Epithelial cell of proximal tubule (primary cell): ENCODE data around the gene BEX3. TPM values are rescaled to one million over a fixed set of nuclear protein-coding genes. Genes with fewer than 3 reads are reported as not detected.

Experiments used
- DNase-seq: peaks from one replicate; pipeline ENCODE4 v3.0.0-alpha.2; 2011; ENCODE audit warnings: low read depth
- H3K4me3 ChIP-seq: 2 replicates; pipeline ENCODE4 v1.5.1; 2011; ENCODE audit warnings: low read depth, mild to moderate bottlenecking, low read length
- total RNA-seq: library from RNA; depleted of rRNA; stranded (reverse); fragments of >200 nt; gene quantifications from 2 replicates; pipeline ENCODE4 v1.2.3, GENCODE V29; 2015
- TF ChIP-seq, protein P1 (sequence below): conservative IDR thresholded peaks from 2 replicates; pipeline ENCODE4 v1.5.1; 2012; ENCODE audit warnings: low read depth, mild to moderate bottlenecking, low read length

BEX3 gene
- total RNA-seq, 1 donor from 2014 or later, result 261 TPM

DNA sequence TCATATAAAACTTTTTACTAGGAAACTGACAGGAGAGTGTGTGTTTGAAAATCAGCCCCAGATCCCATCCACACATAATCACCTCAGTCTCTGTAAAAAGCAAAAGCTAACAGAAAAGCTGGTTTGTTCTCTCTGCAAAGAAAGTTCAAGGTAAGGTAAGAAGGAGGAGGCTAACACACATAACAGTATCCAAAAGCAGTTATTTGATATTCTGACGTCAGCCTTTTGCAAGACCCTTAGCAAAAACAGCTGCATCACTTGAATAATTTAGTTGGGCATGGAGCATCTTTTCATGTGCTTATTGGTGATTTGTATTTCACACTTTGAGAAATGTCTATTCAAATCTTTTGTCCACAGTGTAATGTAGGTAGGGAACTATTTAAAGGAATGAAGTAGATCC lies 14.5 kb upstream of the BEX3 start:
- H3K4me3 ChIP-seq, result no peak overlapping the region
- no peak for DNase-seq
- TF ChIP-seq, protein P1, sequence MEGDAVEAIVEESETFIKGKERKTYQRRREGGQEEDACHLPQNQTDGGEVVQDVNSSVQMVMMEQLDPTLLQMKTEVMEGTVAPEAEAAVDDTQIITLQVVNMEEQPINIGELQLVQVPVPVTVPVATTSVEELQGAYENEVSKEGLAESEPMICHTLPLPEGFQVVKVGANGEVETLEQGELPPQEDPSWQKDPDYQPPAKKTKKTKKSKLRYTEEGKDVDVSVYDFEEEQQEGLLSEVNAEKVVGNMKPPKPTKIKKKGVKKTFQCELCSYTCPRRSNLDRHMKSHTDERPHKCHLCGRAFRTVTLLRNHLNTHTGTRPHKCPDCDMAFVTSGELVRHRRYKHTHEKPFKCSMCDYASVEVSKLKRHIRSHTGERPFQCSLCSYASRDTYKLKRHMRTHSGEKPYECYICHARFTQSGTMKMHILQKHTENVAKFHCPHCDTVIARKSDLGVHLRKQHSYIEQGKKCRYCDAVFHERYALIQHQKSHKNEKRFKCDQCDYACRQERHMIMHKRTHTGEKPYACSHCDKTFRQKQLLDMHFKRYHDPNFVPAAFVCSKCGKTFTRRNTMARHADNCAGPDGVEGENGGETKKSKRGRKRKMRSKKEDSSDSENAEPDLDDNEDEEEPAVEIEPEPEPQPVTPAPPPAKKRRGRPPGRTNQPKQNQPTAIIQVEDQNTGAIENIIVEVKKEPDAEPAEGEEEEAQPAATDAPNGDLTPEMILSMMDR, result no peak

DNA sequence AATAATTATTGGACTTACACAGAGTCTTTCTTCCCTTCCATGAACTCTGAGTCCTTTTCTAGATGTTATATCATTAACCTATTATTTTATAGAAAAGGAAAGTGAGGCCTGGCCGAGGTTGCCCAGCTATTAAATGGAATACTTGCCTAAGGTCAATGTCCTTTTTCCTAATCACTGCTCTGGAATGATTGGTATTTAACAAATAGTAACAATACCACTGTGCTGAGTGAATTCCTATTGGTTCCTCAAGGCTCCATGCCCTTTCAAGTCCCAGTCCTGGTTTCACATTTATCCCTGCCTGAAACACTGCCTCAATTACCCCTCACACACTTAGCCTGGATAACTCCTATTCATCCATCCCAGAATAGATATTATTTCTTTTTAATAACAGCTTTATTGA lies 13.9 kb upstream of the BEX3 start:
- TF ChIP-seq, protein P1, result no peak
- DNase-seq, result no peak
- no peak overlapping the region for H3K4me3 ChIP-seq

DNA sequence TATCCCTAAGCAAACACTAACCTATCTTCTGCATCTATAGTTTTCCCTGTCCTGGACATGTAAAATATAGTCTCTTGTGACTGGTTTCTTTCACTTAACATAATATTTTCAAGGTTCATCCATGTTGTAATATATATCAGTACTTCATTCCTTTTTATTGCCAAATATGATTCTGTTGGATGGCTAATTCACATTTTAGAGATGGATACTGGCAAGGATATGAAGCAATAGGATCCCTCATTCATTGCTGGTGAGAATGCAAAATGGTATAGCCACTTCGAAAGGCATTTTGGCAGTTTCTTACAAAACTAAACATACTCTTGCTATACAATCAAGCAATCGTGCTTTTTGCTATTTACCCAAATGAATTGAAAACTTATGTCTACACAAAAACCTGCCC lies 13.3 kb upstream of the BEX3 start:
- no peak overlapping the region for H3K4me3 ChIP-seq
- TF ChIP-seq, protein P1, result no peak
- DNase-seq, result no peak

DNA sequence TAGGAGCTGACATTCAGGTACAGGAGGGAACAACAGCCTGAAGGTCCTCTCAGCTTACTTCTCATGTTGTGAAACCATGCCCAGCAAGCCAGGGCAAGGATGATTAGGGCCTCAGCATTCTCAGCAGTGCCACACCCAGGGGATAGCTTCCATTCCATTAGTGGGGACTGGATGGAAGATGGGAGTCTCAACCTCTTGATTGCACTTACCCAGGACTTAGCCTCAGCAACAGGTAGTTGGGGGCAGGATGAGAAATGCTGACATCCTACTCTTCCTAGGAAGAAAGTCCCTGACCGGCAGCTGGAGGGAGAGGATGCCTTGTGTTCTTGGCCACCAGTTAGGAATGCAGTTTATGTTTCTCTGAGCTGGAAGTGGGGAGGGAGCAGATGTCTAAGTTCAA lies 8.8 kb upstream of the BEX3 start:
- H3K4me3 ChIP-seq, result no peak overlapping the region
- TF ChIP-seq, protein P1, result no peak
- DNase-seq, result no peak

DNA sequence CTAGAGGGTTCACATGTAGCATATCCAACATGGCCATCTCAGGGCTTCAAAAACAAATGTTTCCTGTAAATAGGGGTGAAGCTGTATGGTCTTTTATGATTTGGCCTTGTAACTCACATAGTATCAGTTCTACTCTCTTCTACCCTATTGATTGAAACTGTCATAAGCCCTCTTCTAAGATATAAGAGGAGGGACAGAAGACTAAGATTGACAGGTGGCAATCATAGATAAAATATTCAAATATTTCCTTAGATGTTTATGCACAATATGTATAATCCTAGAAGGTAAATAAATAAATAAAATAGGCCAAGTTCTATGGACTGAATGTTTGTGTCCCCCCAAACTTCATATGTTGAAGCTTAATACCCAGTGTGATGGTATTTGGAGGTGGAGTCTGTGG lies 6.9 kb upstream of the BEX3 start:
- no peak overlapping the region for H3K4me3 ChIP-seq
- DNase-seq, result no peak
- TF ChIP-seq, protein P1, result no peak

DNA sequence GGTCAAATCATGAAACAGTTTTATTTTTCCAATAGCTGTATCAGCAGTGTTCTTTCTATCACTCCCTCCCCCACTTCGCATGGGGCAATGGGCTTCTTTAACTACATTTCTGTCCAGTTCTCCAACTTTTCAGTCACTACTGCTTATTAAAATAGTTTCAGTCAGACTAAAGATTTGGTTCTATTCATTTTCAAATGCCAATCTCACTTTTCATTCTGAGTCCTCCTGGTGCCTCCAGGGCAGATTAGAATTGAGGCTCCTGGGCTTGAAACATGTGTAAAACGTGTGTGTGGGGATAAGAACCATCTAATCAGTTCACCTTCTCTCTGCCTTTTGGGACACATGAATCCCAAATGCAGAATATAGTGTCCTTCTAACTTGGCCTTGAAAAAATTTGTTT lies 3.5 kb upstream of the BEX3 start:
- no peak for DNase-seq
- no peak overlapping the region for H3K4me3 ChIP-seq
- TF ChIP-seq, protein P1, result no peak

DNA sequence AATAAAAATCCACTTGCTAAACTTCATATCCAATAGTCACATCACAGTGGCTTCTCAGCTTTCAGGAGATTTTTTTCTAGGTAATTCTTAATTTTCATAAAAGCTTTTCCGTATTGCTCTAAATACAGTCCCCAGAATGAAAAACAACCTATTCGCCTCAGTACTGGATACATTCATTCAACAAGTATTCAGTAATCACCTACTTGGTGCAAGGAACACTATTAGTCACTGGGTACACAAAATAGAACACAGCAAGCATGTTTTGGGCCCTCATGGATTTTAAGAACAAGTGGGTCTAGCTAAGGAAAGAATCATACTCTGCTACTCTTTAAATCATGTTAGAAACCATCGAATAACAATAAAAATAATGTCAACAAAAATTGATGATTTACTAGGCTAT lies 2.8 kb upstream of the BEX3 start:
- DNase-seq, result no peak
- TF ChIP-seq, protein P1, result no peak
- no peak overlapping the region for H3K4me3 ChIP-seq
